ENCODE data around the gene FAM216B. TPM values are rescaled to one million over a fixed set of nuclear protein-coding genes. Genes with fewer than 3 reads are reported as not detected.

FAM216B gene
- total RNA-seq, 1 donor from 2014 or later, result not detected

DNA sequence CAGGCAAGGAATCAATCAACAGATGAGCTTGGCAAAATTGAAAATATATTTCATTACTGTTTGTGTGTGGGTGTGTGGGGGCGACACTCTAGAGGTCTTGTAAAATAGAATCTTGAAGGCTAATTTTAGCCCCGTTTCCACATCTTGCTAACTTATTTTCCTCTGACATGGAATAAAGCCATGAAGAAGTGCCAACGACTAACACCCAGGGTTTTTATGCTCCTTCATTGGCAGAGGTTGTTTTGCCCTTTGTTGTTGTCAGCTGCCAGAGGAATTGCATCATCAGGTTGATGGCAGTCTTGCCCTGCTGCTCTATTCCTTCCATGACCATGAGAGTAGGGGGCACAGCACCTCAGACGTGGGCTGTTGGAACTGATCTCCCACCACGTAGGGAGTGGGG, 30.6 kb upstream of the FAM216B start:
- TF ChIP-seq, protein P1, sequence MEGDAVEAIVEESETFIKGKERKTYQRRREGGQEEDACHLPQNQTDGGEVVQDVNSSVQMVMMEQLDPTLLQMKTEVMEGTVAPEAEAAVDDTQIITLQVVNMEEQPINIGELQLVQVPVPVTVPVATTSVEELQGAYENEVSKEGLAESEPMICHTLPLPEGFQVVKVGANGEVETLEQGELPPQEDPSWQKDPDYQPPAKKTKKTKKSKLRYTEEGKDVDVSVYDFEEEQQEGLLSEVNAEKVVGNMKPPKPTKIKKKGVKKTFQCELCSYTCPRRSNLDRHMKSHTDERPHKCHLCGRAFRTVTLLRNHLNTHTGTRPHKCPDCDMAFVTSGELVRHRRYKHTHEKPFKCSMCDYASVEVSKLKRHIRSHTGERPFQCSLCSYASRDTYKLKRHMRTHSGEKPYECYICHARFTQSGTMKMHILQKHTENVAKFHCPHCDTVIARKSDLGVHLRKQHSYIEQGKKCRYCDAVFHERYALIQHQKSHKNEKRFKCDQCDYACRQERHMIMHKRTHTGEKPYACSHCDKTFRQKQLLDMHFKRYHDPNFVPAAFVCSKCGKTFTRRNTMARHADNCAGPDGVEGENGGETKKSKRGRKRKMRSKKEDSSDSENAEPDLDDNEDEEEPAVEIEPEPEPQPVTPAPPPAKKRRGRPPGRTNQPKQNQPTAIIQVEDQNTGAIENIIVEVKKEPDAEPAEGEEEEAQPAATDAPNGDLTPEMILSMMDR (IDR thresholded peaks at IDR 0.05; ENCODE audit: insufficient read depth, low read depth, low read length), result no peak
- TF ChIP-seq EZH2 (IDR thresholded peaks at IDR 0.05; ENCODE audit: insufficient read depth, low read length), result no peak
- H2AFZ ChIP-seq (ENCODE audit: low read depth, low read length), result no peak overlapping the region
- Mint-ChIP-seq H3K4me3 (ENCODE audit: unreplicated experiment) (no peak overlapping the region), H3K27ac (ENCODE audit: unreplicated experiment) (no peak overlapping the region), H3K36me3 (ENCODE audit: low read depth, unreplicated experiment) (no peaks in the 10 kb centered on the region), H3K9me3 (ENCODE audit: unreplicated experiment) (no peaks in the 10 kb centered on the region), H3K27me3 (ENCODE audit: low read depth, unreplicated experiment) (peaks cover 2% of the 10 kb centered on the region), H3K4me1 (ENCODE audit: low read depth, unreplicated experiment) (peaks cover 11% of the 10 kb centered on the region)
- H3K4me3 ChIP-seq (ENCODE audit: insufficient read depth, low read depth, low read length), result no peak overlapping the region
- no peaks in the 10 kb centered on the region for H3K27me3 ChIP-seq (ENCODE audit: insufficient read depth, low read length)
- no peak for FAIRE-seq
- H3K4me2 ChIP-seq (ENCODE audit: low read length), result no peak overlapping the region
- no peak overlapping the region for H3K9ac ChIP-seq (ENCODE audit: low read length)
- no peak for DNase-seq (ENCODE audit: low read depth)
- H3K79me2 ChIP-seq (ENCODE audit: insufficient read depth, low read length), result no peaks in the 10 kb centered on the region
- no peak overlapping the region for H3K27ac ChIP-seq (ENCODE audit: low read depth, low read length)
- H3K36me3 ChIP-seq (ENCODE audit: insufficient read depth, low read length), result no peaks in the 10 kb centered on the region
- no peaks in the 10 kb centered on the region for H3K9me3 ChIP-seq (ENCODE audit: insufficient read depth, low read depth, low read length)
- H4K20me1 ChIP-seq (ENCODE audit: insufficient read depth, low read length), result no peaks in the 10 kb centered on the region
- H3K4me1 ChIP-seq (ENCODE audit: insufficient read depth, low read length), result peaks cover 15% of the 10 kb centered on the region

DNA sequence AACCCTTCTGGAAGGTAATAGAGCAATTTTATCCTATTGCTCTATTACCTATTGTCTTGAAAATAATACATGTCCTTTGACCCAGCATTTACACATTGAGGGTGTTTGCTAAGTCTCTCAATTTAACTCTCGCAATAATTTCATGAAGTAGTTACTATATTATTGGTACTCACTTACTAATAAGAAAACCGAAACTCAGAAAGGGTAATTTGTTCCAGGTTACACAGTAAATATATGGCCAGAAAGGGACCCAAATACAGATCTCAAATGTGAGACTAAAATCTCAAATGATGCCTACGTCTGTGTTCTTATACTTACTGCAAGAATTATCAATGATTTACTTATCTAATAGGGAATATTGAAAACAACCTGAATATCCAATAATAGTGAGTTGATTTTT, 29.7 kb upstream of the FAM216B start:
- TF ChIP-seq EZH2 (IDR thresholded peaks at IDR 0.05; ENCODE audit: insufficient read depth, low read length), result no peak
- TF ChIP-seq, protein P1 (IDR thresholded peaks at IDR 0.05; ENCODE audit: insufficient read depth, low read depth, low read length), result no peak
- Mint-ChIP-seq H3K4me3 (ENCODE audit: unreplicated experiment) (no peak overlapping the region), H3K9me3 (ENCODE audit: unreplicated experiment) (no peaks in the 10 kb centered on the region), H3K27me3 (ENCODE audit: low read depth, unreplicated experiment) (peaks cover 2% of the 10 kb centered on the region), H3K27ac (ENCODE audit: unreplicated experiment) (no peak overlapping the region), H3K36me3 (ENCODE audit: low read depth, unreplicated experiment) (no peaks in the 10 kb centered on the region), H3K4me1 (ENCODE audit: low read depth, unreplicated experiment) (peaks cover 11% of the 10 kb centered on the region)
- Histone ChIP-seq H2AFZ (ENCODE audit: low read depth, low read length) (no peak overlapping the region), H3K9ac (ENCODE audit: low read length) (no peak overlapping the region), H4K20me1 (ENCODE audit: insufficient read depth, low read length) (no peaks in the 10 kb centered on the region), H3K27ac (ENCODE audit: low read depth, low read length) (no peak overlapping the region), H3K4me2 (ENCODE audit: low read length) (no peak overlapping the region), H3K4me1 (ENCODE audit: insufficient read depth, low read length) (peaks cover 13% of the 10 kb centered on the region), H3K9me3 (ENCODE audit: insufficient read depth, low read depth, low read length) (no peaks in the 10 kb centered on the region), H3K79me2 (ENCODE audit: insufficient read depth, low read length) (no peaks in the 10 kb centered on the region), H3K4me3 (ENCODE audit: insufficient read depth, low read depth, low read length) (no peak overlapping the region), H3K36me3 (ENCODE audit: insufficient read depth, low read length) (no peaks in the 10 kb centered on the region), H3K27me3 (ENCODE audit: insufficient read depth, low read length) (no peaks in the 10 kb centered on the region)
- DNase-seq (ENCODE audit: low read depth), result no peak
- FAIRE-seq, result no peak

GRCh38 chr13:42752731-42753130, 28.7 kb upstream of the FAM216B start:
- H3K36me3 ChIP-seq (ENCODE audit: insufficient read depth, low read length), result no peaks in the 10 kb centered on the region
- H3K4me1 ChIP-seq (ENCODE audit: insufficient read depth, low read length), result peaks cover 5% of the 10 kb centered on the region
- DNase-seq (ENCODE audit: low read depth) (no peak), FAIRE-seq (no peak)
- Mint-ChIP-seq H3K9me3 (ENCODE audit: unreplicated experiment) (no peaks in the 10 kb centered on the region), H3K4me1 (ENCODE audit: low read depth, unreplicated experiment) (peaks cover 4% of the 10 kb centered on the region), H3K27me3 (ENCODE audit: low read depth, unreplicated experiment) (peaks cover 2% of the 10 kb centered on the region), H3K4me3 (ENCODE audit: unreplicated experiment) (no peak overlapping the region), H3K27ac (ENCODE audit: unreplicated experiment) (no peak overlapping the region), H3K36me3 (ENCODE audit: low read depth, unreplicated experiment) (no peaks in the 10 kb centered on the region)
- no peak overlapping the region for H3K4me2 ChIP-seq (ENCODE audit: low read length)
- no peak overlapping the region for H3K4me3 ChIP-seq (ENCODE audit: insufficient read depth, low read depth, low read length)
- no peaks in the 10 kb centered on the region for H3K79me2 ChIP-seq (ENCODE audit: insufficient read depth, low read length)
- TF ChIP-seq EZH2 (IDR thresholded peaks at IDR 0.05; ENCODE audit: insufficient read depth, low read length), result no peak
- TF ChIP-seq, protein P1 (IDR thresholded peaks at IDR 0.05; ENCODE audit: insufficient read depth, low read depth, low read length), result no peak
- H4K20me1 ChIP-seq (ENCODE audit: insufficient read depth, low read length), result no peaks in the 10 kb centered on the region
- no peak overlapping the region for H3K9ac ChIP-seq (ENCODE audit: low read length)
- H3K27me3 ChIP-seq (ENCODE audit: insufficient read depth, low read length), result no peaks in the 10 kb centered on the region
- H3K27ac ChIP-seq (ENCODE audit: low read depth, low read length), result no peak overlapping the region
- H3K9me3 ChIP-seq (ENCODE audit: insufficient read depth, low read depth, low read length), result no peaks in the 10 kb centered on the region
- no peak overlapping the region for H2AFZ ChIP-seq (ENCODE audit: low read depth, low read length)

Measured in astrocyte (in vitro differentiated cells and primary cell).